C4-2B (cell line): ENCODE results near the gene CXCR6.

Experiments
- H3K27ac ChIP-seq: fragments of 450-650 bp; 2 replicates; pipeline ENCODE4 v1.5.1; 2017
- CTCF ChIP-seq: fragments of 450-650 bp; conservative IDR thresholded peaks from 2 replicates; pipeline ENCODE4 v1.5.1; 2017; ENCODE audit warnings: mild to moderate bottlenecking
- ZFX ChIP-seq: fragments of 450-650 bp; IDR thresholded peaks from 2 replicates; pipeline ENCODE4 v1.6.1; 2017

Gene CXCR6

GRCh38 chr3:45968706-45969105 is 25.4 kb downstream of the CXCR6 start:
- TF ChIP-seq CTCF: no peak
- TF ChIP-seq ZFX: no peak
- peak overlapping the region; percentile 70 for H3K27ac ChIP-seq

- H3K27ac ChIP-seq: no peak overlapping the region
- no peak for TF ChIP-seq CTCF
- TF ChIP-seq ZFX: no peak
Observed at GRCh38 chr3:45969116-45969515, 25.9 kb downstream of the CXCR6 start.

GRCh38 chr3:45969953-45970352 is 26.7 kb downstream of the CXCR6 start:
- TF ChIP-seq CTCF: no peak
- no peak for TF ChIP-seq ZFX
- no peak overlapping the region for H3K27ac ChIP-seq

GRCh38 chr3:45972534-45973402 is 29.5 kb downstream of the CXCR6 start:
- H3K27ac ChIP-seq: no peak overlapping the region
- no peak for TF ChIP-seq ZFX
- TF ChIP-seq CTCF: no peak

- TF ChIP-seq CTCF (no peak), ZFX (no peak)
- no peak overlapping the region for H3K27ac ChIP-seq
Observed at GRCh38 chr3:45974686-45975085, 31.4 kb downstream of the CXCR6 start.

GRCh38 chr3:45975686-45976085 is 32.4 kb downstream of the CXCR6 start:
- no peak overlapping the region for H3K27ac ChIP-seq
- no peak for TF ChIP-seq CTCF
- no peak for TF ChIP-seq ZFX

- no peak overlapping the region for H3K27ac ChIP-seq
Observed at GRCh38 chr3:45976191-45977091, 33.2 kb downstream of the CXCR6 start.

More at GRCh38 chr3:45976191-45977091, 33.2 kb downstream of the CXCR6 start:
- TF ChIP-seq ZFX (no peak), CTCF (no peak)
